KMS-11 (cell line): Measurements from ENCODE around the gene CHRNB1.

Experiments used
- H2AFZ ChIP-seq: fragments of 200-600 bp; sonication (generic); 2 replicates; pipeline ENCODE4 v1.6.1; 2016; ENCODE audit warnings: antibody characterized with exemption, mixed run types, low read depth
- H3K27ac ChIP-seq: fragments of 200-600 bp; sonication (generic); 2 replicates; pipeline ENCODE4 v1.6.1; 2016; ENCODE audit warnings: mild to moderate bottlenecking, mixed run types
- H3K27me3 ChIP-seq: fragments of 200-600 bp; sonication (generic); 2 replicates; pipeline ENCODE4 v1.6.1; 2017; ENCODE audit warnings: mild to moderate bottlenecking, low read depth, mixed run types, moderate library complexity; ENCODE audit not compliant: insufficient read depth
- H3K36me3 ChIP-seq: fragments of 200-600 bp; sonication (generic); 2 replicates; pipeline ENCODE4 v1.6.1; 2017; ENCODE audit warnings: mild to moderate bottlenecking, mixed run types; ENCODE audit not compliant: insufficient read depth
- H3K4me1 ChIP-seq: fragments of 200-600 bp; sonication (generic); 2 replicates; pipeline ENCODE4 v1.6.1; 2016; ENCODE audit warnings: mild to moderate bottlenecking, low read depth, mixed run types; ENCODE audit not compliant: poor library complexity, severe bottlenecking
- H3K4me2 ChIP-seq: fragments of 200-600 bp; sonication (generic); 2 replicates; pipeline ENCODE4 v1.7.0; 2016; ENCODE audit warnings: mild to moderate bottlenecking, mixed run types
- H3K4me3 ChIP-seq: fragments of 200-600 bp; sonication (generic); IDR thresholded peaks from 2 replicates; pipeline ENCODE4 v1.6.1; 2017; ENCODE audit warnings: low read depth, low read length, mixed read lengths; ENCODE audit not compliant: insufficient read depth
- H3K79me2 ChIP-seq: fragments of 200-600 bp; sonication (generic); 2 replicates; pipeline ENCODE4 v1.6.1; 2016; ENCODE audit warnings: low read depth, mixed run types; ENCODE audit not compliant: insufficient read depth
- H3K9ac ChIP-seq: fragments of 200-600 bp; sonication (generic); 2 replicates; pipeline ENCODE4 v1.6.1; 2016; ENCODE audit warnings: mild to moderate bottlenecking, mixed run types
- H4K20me1 ChIP-seq: fragments of 200-600 bp; sonication (generic); 2 replicates; pipeline ENCODE4 v1.6.1; 2016; ENCODE audit warnings: mild to moderate bottlenecking, mixed run types; ENCODE audit not compliant: insufficient read depth
- TF ChIP-seq, protein P1 (sequence below): fragments of 200-600 bp; sonication (generic); conservative IDR thresholded peaks from 2 replicates; pipeline ENCODE4 v1.6.1; 2017; ENCODE audit warnings: low read depth, mild to moderate bottlenecking, antibody characterized with exemption, low read length, moderate library complexity, mixed read lengths

The CHRNB1 gene

DNA sequence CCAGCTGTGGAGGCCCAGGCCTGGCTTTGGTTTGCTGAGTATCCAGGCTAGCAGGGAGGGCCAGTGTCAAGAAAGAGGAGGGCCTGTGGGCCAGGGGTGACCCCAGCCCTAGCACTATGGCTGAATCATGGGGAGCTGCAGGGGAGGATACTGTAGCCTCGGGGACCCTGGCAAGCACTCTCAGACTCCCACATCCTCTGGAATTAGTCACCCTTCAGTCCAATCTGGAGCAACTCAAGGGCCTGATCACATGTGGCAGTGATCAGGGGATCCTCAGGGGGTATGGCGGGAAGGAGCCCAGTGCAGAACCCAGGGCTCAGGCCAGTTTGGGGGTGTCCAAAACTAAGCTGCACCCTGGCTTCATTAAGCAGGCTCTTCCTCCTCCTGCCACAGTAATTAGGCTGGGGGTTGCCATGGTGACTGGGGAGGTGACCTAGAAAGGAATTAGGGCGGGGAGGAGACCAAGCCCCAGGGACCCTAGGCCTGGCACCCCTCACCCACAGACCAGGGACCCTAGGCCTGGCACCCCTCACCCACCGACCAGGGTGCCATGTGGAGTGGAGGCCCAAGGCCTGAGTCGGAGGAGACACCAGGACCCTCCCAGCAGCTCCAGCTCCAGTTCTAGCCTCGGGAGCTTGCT, 31.4 kb upstream of the CHRNB1 start:
- Histone ChIP-seq H3K27ac (no peak overlapping the region), H3K4me2 (no peak overlapping the region), H3K27me3 (no peaks in the 10 kb centered on the region), H3K4me1 (no peaks in the 10 kb centered on the region), H4K20me1 (no peaks in the 10 kb centered on the region), H2AFZ (no peak overlapping the region), H3K9ac (no peak overlapping the region), H3K4me3 (no peak overlapping the region), H3K36me3 (no peaks in the 10 kb centered on the region), H3K79me2 (no peaks in the 10 kb centered on the region)
- TF ChIP-seq, protein P1, sequence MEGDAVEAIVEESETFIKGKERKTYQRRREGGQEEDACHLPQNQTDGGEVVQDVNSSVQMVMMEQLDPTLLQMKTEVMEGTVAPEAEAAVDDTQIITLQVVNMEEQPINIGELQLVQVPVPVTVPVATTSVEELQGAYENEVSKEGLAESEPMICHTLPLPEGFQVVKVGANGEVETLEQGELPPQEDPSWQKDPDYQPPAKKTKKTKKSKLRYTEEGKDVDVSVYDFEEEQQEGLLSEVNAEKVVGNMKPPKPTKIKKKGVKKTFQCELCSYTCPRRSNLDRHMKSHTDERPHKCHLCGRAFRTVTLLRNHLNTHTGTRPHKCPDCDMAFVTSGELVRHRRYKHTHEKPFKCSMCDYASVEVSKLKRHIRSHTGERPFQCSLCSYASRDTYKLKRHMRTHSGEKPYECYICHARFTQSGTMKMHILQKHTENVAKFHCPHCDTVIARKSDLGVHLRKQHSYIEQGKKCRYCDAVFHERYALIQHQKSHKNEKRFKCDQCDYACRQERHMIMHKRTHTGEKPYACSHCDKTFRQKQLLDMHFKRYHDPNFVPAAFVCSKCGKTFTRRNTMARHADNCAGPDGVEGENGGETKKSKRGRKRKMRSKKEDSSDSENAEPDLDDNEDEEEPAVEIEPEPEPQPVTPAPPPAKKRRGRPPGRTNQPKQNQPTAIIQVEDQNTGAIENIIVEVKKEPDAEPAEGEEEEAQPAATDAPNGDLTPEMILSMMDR: no peak

DNA sequence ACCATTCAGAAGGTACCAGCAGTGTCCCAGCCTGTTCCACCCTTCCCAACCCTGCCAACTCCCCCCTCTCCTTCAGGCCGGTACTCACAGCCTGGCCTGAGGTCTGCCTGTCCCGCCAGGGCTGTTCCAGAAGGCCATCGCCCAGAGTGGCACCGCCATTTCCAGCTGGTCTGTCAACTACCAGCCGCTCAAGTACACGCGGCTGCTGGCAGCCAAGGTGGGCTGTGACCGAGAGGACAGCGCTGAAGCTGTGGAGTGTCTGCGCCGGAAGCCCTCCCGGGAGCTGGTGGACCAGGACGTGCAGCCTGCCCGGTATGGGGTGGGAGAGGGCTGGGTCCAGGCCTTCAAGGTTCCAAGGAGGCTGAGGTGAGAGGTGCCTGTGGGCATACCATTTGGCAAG, 30.0 kb upstream of the CHRNB1 start:
- H2AFZ ChIP-seq: no peak overlapping the region
- no peaks in the 10 kb centered on the region for H3K27me3 ChIP-seq
- H3K4me2 ChIP-seq: no peak overlapping the region
- no peak overlapping the region for H3K9ac ChIP-seq
- H3K4me1 ChIP-seq: no peaks in the 10 kb centered on the region
- no peak overlapping the region for H3K4me3 ChIP-seq
- H4K20me1 ChIP-seq: no peaks in the 10 kb centered on the region
- H3K36me3 ChIP-seq: no peaks in the 10 kb centered on the region
- H3K79me2 ChIP-seq: no peaks in the 10 kb centered on the region
- H3K27ac ChIP-seq: no peak overlapping the region
- TF ChIP-seq, protein P1: no peak

DNA sequence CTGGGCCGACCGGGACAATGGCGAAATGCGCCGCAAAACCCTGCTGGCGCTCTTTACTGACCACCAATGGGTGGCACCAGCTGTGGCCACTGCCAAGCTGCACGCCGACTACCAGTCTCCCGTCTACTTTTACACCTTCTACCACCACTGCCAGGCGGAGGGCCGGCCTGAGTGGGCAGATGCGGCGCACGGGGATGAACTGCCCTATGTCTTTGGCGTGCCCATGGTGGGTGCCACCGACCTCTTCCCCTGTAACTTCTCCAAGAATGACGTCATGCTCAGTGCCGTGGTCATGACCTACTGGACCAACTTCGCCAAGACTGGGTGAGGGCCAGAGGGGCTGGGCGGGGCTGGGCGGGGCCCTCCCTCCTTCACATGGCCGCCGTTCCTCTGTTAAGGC, 29.1 kb upstream of the CHRNB1 start:
- TF ChIP-seq, protein P1: no peak
- Histone ChIP-seq H3K4me1 (no peaks in the 10 kb centered on the region), H3K27me3 (no peaks in the 10 kb centered on the region), H3K4me3 (no peak overlapping the region), H3K79me2 (no peaks in the 10 kb centered on the region), H4K20me1 (no peaks in the 10 kb centered on the region), H2AFZ (no peak overlapping the region), H3K36me3 (no peaks in the 10 kb centered on the region), H3K27ac (no peak overlapping the region), H3K9ac (no peak overlapping the region), H3K4me2 (no peak overlapping the region)

DNA sequence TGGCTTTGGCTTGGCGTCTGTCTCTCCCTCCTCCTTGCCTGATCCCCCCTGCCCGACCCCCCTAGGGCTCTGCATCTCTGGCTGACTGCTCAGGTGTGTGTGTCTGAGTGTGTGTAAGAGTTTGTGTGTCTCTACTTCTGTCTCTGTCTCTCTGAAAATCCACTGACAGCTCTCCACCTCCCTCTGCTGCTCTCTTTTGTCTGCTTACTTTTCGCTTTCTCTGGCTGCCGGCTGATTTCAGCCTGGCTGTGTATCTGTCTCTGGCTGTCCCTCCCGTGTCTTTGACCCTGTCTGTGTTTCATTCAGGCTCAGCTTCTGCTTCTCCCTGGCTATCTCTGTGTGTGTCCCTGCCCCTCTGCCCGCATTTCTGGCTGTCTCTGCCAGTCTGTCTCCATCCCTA, 28.5 kb upstream of the CHRNB1 start:
- H3K4me3 ChIP-seq: no peak overlapping the region
- no peak overlapping the region for H3K9ac ChIP-seq
- H3K4me2 ChIP-seq: no peak overlapping the region
- no peaks in the 10 kb centered on the region for H3K4me1 ChIP-seq
- no peaks in the 10 kb centered on the region for H3K36me3 ChIP-seq
- no peaks in the 10 kb centered on the region for H3K27me3 ChIP-seq
- no peaks in the 10 kb centered on the region for H4K20me1 ChIP-seq
- TF ChIP-seq, protein P1: no peak
- no peaks in the 10 kb centered on the region for H3K79me2 ChIP-seq
- H3K27ac ChIP-seq: no peak overlapping the region
- no peak overlapping the region for H2AFZ ChIP-seq
